T-cell (primary cell): ENCODE data around the gene DOK5. TPM values are rescaled to one million over a fixed set of nuclear protein-coding genes. Genes with fewer than 3 reads are reported as not detected.
A peak's percentile ranks its signal among the peaks of the same experiment; 100 is the strongest.

Experiments used
- ATAC-seq, 4 experiments: fragments of 200-7000 bp in 3 of 4; fragments of 150-1000 bp in 1 of 4; cut with Tn5 transposase; replicated peaks in 1 of 4; 1 replicate in 3 of 4; 2 replicates in 1 of 4; pipeline ENCODE4 v1.10.0; 2021; ENCODE audit warnings: moderate library complexity in 3 of 4, mild to moderate bottlenecking in 2 of 4, moderate number of reproducible peaks in 1 of 4
- CTCF ChIA-PET, 2 donors: fragments of 300-600 bp; sonication (Branson Sonifier 250); formaldehyde crosslinking; loops; one replicate each; lab custom pipeline; 2022; ENCODE audit warnings: antibody characterized with exemption in 2 of 2; lab: Charles Lee
- POLR2A ChIA-PET, 2 donors: fragments of 300-600 bp; sonication (Branson Sonifier 250); formaldehyde crosslinking; loops; one replicate each; lab custom pipeline; 2022; ENCODE audit warnings: antibody characterized with exemption in 2 of 2; lab: Charles Lee
- DNase-seq, 35 experiments: peaks; one replicate each; pipeline versions ENCODE4 v3.0.0 to v3.0.0-alpha.2; 2013 to 2023
- H3K27ac ChIP-seq: one replicate; pipeline ENCODE4 v1.5.1; 2013; ENCODE audit warnings: low read length
- H3K27me3 ChIP-seq, 2 experiments: replicated peaks in 1 of 2; 1 replicate in 1 of 2; 2 replicates in 1 of 2; pipeline versions ENCODE4 v1.6.1 to v1.7.0; 2013; ENCODE audit warnings: low read length in 1 of 2, mixed read lengths in 1 of 2; ENCODE audit not compliant: control insufficient read depth in 2 of 2, insufficient read depth in 2 of 2; ENCODE audit errors: extremely low read depth in 1 of 2
- H3K36me3 ChIP-seq, 2 donors: 1 replicate in 1 of 2; 2 replicates in 1 of 2; pipeline versions ENCODE4 v1.6.1 to v1.7.0; 2013; ENCODE audit warnings: low read length in 1 of 2; ENCODE audit not compliant: control insufficient read depth in 2 of 2, insufficient read depth in 1 of 2; ENCODE audit errors: extremely low read depth in 1 of 2
- H3K4me1 ChIP-seq, 2 experiments: 1 replicate in 1 of 2; 2 replicates in 1 of 2; pipeline versions ENCODE4 v1.6.1 to v1.7.0; 2013; ENCODE audit warnings: low read length in 2 of 2, mixed read lengths in 1 of 2; ENCODE audit not compliant: insufficient read depth in 2 of 2, control insufficient read depth in 1 of 2; ENCODE audit errors: extremely low read depth in 1 of 2
- H3K4me3 ChIP-seq, 2 donors: 1 replicate in 1 of 2; 2 replicates in 1 of 2; pipeline versions ENCODE4 v1.5.1 to v1.7.0; 2013; ENCODE audit warnings: mild to moderate bottlenecking in 2 of 2, low read length in 1 of 2, moderate library complexity in 1 of 2; ENCODE audit not compliant: control insufficient read depth in 1 of 2; ENCODE audit errors: extremely low read depth in 1 of 2
- H3K9me3 ChIP-seq: 2 replicates; pipeline ENCODE4 v1.7.0; 2013
- H3K27ac Mint-ChIP-seq, 2 donors: one replicate each; pipeline ENCODE4 v1.8.0; 2020 to 2021; ENCODE audit warnings: mild to moderate bottlenecking in 2 of 2, mixed read lengths in 2 of 2
- H3K27me3 Mint-ChIP-seq, 2 donors: one replicate each; pipeline ENCODE4 v1.8.0; 2021 to 2022; ENCODE audit warnings: mixed read lengths in 2 of 2
- H3K36me3 Mint-ChIP-seq: one replicate; pipeline ENCODE4 v1.8.0; 2021; ENCODE audit warnings: mixed read lengths
- H3K4me1 Mint-ChIP-seq, 3 donors: one replicate each; pipeline ENCODE4 v1.8.0; 2020 to 2022; ENCODE audit warnings: mixed read lengths in 3 of 3, mild to moderate bottlenecking in 1 of 3
- H3K4me3 Mint-ChIP-seq, 3 donors: one replicate each; pipeline ENCODE4 v1.8.0; 2020 to 2022; ENCODE audit warnings: mild to moderate bottlenecking in 3 of 3, mixed read lengths in 3 of 3, moderate library complexity in 3 of 3
- H3K9me3 Mint-ChIP-seq, 3 donors: one replicate each; pipeline ENCODE4 v1.8.0; 2020 to 2022; ENCODE audit warnings: mixed read lengths in 3 of 3
- WGBS: methylation state at CpG from one replicate; pipeline ENCODE4 v1.1.5; 2013; ENCODE audit warnings: missing lambda C conversion rate; ENCODE audit not compliant: insufficient coverage; 5-methylcytosine and 5-hydroxymethylcytosine counted together
- total RNA-seq, 35 experiments: library from RNA in 6 of 35; stranded (reverse) in 6 of 35; fragments of 120-200 nt in 1 of 35; gene quantifications; one replicate each; pipeline versions ENCODE4 v1.2.1 to v1.2.4 and lab custom pipeline; 2013 to 2026

The DOK5 gene
- total RNA-seq, 5 donors from 2014 or later (not counting 1 experiment from before 2014, with no cell fraction given): not detected

GRCh38 chr20:54481442-54481841 is 6.0 kb downstream of the DOK5 start:
- Mint-ChIP-seq H3K27me3 (peaks cover 27 to 34% of the 10 kb centered on the region in 2 donors), H3K9me3 (peaks cover 0 to 4% (median 0%) of the 10 kb centered on the region in 3 donors), H3K4me1 (peaks cover 0 to 5% (median 0%) of the 10 kb centered on the region in 3 donors), H3K36me3 (no peaks in the 10 kb centered on the region), H3K4me3 (no peak overlapping the region), H3K27ac (peak overlapping the region in 1 of 2 donors; percentile 54)
- Histone ChIP-seq H3K27me3 (peaks cover under 1 to 5% of the 10 kb centered on the region in 2 experiments), H3K36me3 (no peaks in the 10 kb centered on the region), H3K4me3 (no peak overlapping the region), H3K27ac (no peak overlapping the region), H3K4me1 (no peaks in the 10 kb centered on the region), H3K9me3 (no peaks in the 10 kb centered on the region)
- ChIA-PET CTCF (no interaction called here), POLR2A (no interaction called here)
- DNase-seq (no peak), ATAC-seq (no peak)
- WGBS: 100% methylated on average over 3 of the region's 4 CpGs

GRCh38 chr20:54485631-54486030 is 10.2 kb downstream of the DOK5 start:
- Histone ChIP-seq H3K9me3 (no peaks in the 10 kb centered on the region), H3K27me3 (no peaks in the 10 kb centered on the region), H3K4me3 (no peak overlapping the region), H3K4me1 (no peaks in the 10 kb centered on the region), H3K27ac (no peak overlapping the region), H3K36me3 (no peaks in the 10 kb centered on the region)
- DNase-seq: no peak
- ATAC-seq: no peak
- no peak overlapping the region for H3K27ac Mint-ChIP-seq
- ChIA-PET CTCF (no interaction called here), POLR2A (no interaction called here)
- no peak overlapping the region for H3K4me3 Mint-ChIP-seq
- no peaks in the 10 kb centered on the region for H3K36me3 Mint-ChIP-seq
- peaks cover 0 to 3% (median 0%) of the 10 kb centered on the region in 3 donors for H3K4me1 Mint-ChIP-seq
- peaks cover 4 to 7% of the 10 kb centered on the region in 2 donors for H3K27me3 Mint-ChIP-seq
- 80% methylated on average over 2 of the region's 8 CpGs for WGBS
- peaks cover 0 to 4% (median 3%) of the 10 kb centered on the region in 3 donors for H3K9me3 Mint-ChIP-seq

- H3K4me3 ChIP-seq: no peak overlapping the region
- ATAC-seq: no peak
- no CpG with 5 or more reads among the region's 4 CpGs for WGBS
Observed at GRCh38 chr20:54486585-54486984, 11.2 kb downstream of the DOK5 start.

GRCh38 chr20:54488442-54488841 is 13.0 kb downstream of the DOK5 start:
- H3K4me3 ChIP-seq: no peak overlapping the region
- no peak overlapping the region for H3K27ac ChIP-seq
- Mint-ChIP-seq H3K27ac (no peak overlapping the region), H3K9me3 (peaks cover 0 to 8% (median 3%) of the 10 kb centered on the region in 3 donors), H3K4me3 (no peak overlapping the region), H3K4me1 (no peaks in the 10 kb centered on the region), H3K27me3 (peaks cover 6 to 9% of the 10 kb centered on the region in 2 donors), H3K36me3 (no peaks in the 10 kb centered on the region)
- no peak for DNase-seq
- CTCF ChIA-PET: no interaction called here
- POLR2A ChIA-PET: no interaction called here
- H3K9me3 ChIP-seq: no peaks in the 10 kb centered on the region
- no CpG with 5 or more reads among the region's 2 CpGs for WGBS
- no peaks in the 10 kb centered on the region for H3K4me1 ChIP-seq
- ATAC-seq: no peak
- H3K27me3 ChIP-seq: peaks cover 0 to 3% of the 10 kb centered on the region in 2 experiments
- H3K36me3 ChIP-seq: no peaks in the 10 kb centered on the region

More at GRCh38 chr20:54486585-54486984, 11.2 kb downstream of the DOK5 start:
- no peak overlapping the region for H3K4me3 Mint-ChIP-seq
- Histone ChIP-seq H3K27me3 (peaks cover 0 to 3% of the 10 kb centered on the region in 2 experiments), H3K36me3 (no peaks in the 10 kb centered on the region), H3K27ac (no peak overlapping the region), H3K9me3 (no peaks in the 10 kb centered on the region), H3K4me1 (no peaks in the 10 kb centered on the region)
- no peaks in the 10 kb centered on the region for H3K4me1 Mint-ChIP-seq
- CTCF ChIA-PET: no interaction called here
- no peak for DNase-seq
- H3K36me3 Mint-ChIP-seq: no peaks in the 10 kb centered on the region
- H3K27ac Mint-ChIP-seq: no peak overlapping the region
- peaks cover 5 to 6% of the 10 kb centered on the region in 2 donors for H3K27me3 Mint-ChIP-seq
- POLR2A ChIA-PET: no interaction called here
- peaks cover 0 to 4% (median 3%) of the 10 kb centered on the region in 3 donors for H3K9me3 Mint-ChIP-seq

GRCh38 chr20:54491506-54491905 is 16.1 kb downstream of the DOK5 start:
- DNase-seq (no peak), ATAC-seq (no peak)
- 81% methylated on average over 5 of the region's 7 CpGs for WGBS
- Mint-ChIP-seq H3K27ac (no peak overlapping the region), H3K36me3 (no peaks in the 10 kb centered on the region), H3K4me3 (no peak overlapping the region), H3K27me3 (peaks cover 8 to 9% of the 10 kb centered on the region in 2 donors), H3K9me3 (peaks cover 0 to 8% (median 3%) of the 10 kb centered on the region in 3 donors), H3K4me1 (no peaks in the 10 kb centered on the region)
- Histone ChIP-seq H3K4me1 (no peaks in the 10 kb centered on the region), H3K4me3 (no peak overlapping the region), H3K27ac (no peak overlapping the region), H3K9me3 (no peaks in the 10 kb centered on the region), H3K27me3 (peaks cover 0 to 3% of the 10 kb centered on the region in 2 experiments), H3K36me3 (no peaks in the 10 kb centered on the region)
- ChIA-PET CTCF (no interaction called here), POLR2A (no interaction called here)

- Mint-ChIP-seq H3K36me3 (no peaks in the 10 kb centered on the region), H3K27me3 (peaks cover 8 to 9% of the 10 kb centered on the region in 2 donors), H3K27ac (no peak overlapping the region), H3K4me1 (no peaks in the 10 kb centered on the region), H3K4me3 (no peak overlapping the region), H3K9me3 (peaks cover 0 to 8% (median 0%) of the 10 kb centered on the region in 3 donors)
- ChIA-PET POLR2A (no interaction called here), CTCF (interaction anchor here in 1 of 2 donors (0.5 kb wide), 1 partner anchor 1093 kb away, joined by 12 read pairs; no protein-coding TSS in a partner anchor)
- Histone ChIP-seq H3K27me3 (peaks cover 0 to 3% of the 10 kb centered on the region in 2 experiments), H3K9me3 (no peaks in the 10 kb centered on the region), H3K4me3 (no peak overlapping the region), H3K4me1 (no peaks in the 10 kb centered on the region), H3K36me3 (no peaks in the 10 kb centered on the region), H3K27ac (no peak overlapping the region)
- WGBS: 78% methylated on average over 2 of the region's 3 CpGs
- no peak for ATAC-seq
- DNase-seq: no peak
Observed at GRCh38 chr20:54494303-54495006, 19.1 kb downstream of the DOK5 start.
